GM23338 (cell line): ENCODE data around the gene IRX5.

ENCODE experiments used
- CREB1 ChIP-seq: fragments of 250-450 bp; sonication (Bioruptor Pico); IDR thresholded peaks from 2 replicates; pipeline ENCODE4 v1.5.0; 2020; ENCODE audit warnings: low read depth, mild to moderate bottlenecking, moderate library complexity
- CTCF ChIP-seq, 2 experiments: fragments of 200-600 bp in 1 of 2; sonication (generic) in 1 of 2; conservative IDR thresholded peaks; 2 replicates each; pipeline versions ENCODE4 v1.5.1 to v1.6.1; 2016 to 2017; ENCODE audit warnings: antibody characterized with exemption in 2 of 2, low read depth in 2 of 2, mild to moderate bottlenecking in 2 of 2, moderate library complexity in 1 of 2
- EZH2 ChIP-seq: fragments of 200-600 bp; sonication (generic); IDR thresholded peaks from one replicate; pipeline ENCODE4 v1.8.0; 2017; ENCODE audit warnings: antibody characterized with exemption, mild to moderate bottlenecking, low read depth; ENCODE audit not compliant: unreplicated experiment
- EZH2phosphoT487 ChIP-seq: fragments of 200-600 bp; sonication (generic); IDR thresholded peaks from one replicate; pipeline ENCODE4 v1.8.1; 2018; ENCODE audit warnings: antibody characterized with exemption; ENCODE audit not compliant: unreplicated experiment
- JUNB ChIP-seq: IDR thresholded peaks from one replicate; pipeline ENCODE4 v1.6.1; 2016; ENCODE audit warnings: antibody characterized with exemption; ENCODE audit not compliant: unreplicated experiment
- NANOG ChIP-seq: IDR thresholded peaks from 2 replicates; pipeline ENCODE4 v1.6.1; 2016; ENCODE audit warnings: antibody characterized with exemption, borderline replicate concordance
- POLR2AphosphoS5 ChIP-seq: IDR thresholded peaks from 2 replicates; pipeline ENCODE4 v1.6.1; 2016; ENCODE audit warnings: antibody characterized with exemption, low read depth
- REST ChIP-seq: IDR thresholded peaks from one replicate; pipeline ENCODE4 v1.6.1; 2018; ENCODE audit warnings: antibody characterized with exemption; ENCODE audit not compliant: unreplicated experiment
- STAT1 ChIP-seq: IDR thresholded peaks from one replicate; pipeline ENCODE4 v1.6.1; 2016; ENCODE audit warnings: antibody characterized with exemption; ENCODE audit not compliant: unreplicated experiment
- ZNF114 ChIP-seq: fragments of 250-450 bp; sonication (Bioruptor Pico); IDR thresholded peaks from 2 replicates; pipeline ENCODE4 v1.5.0; 2020; ENCODE audit warnings: mild to moderate bottlenecking, moderate library complexity
- ZNF331 ChIP-seq: fragments of 250-450 bp; sonication (Bioruptor Pico); IDR thresholded peaks from 2 replicates; pipeline ENCODE4 v1.5.0; 2020; ENCODE audit warnings: low read depth, mild to moderate bottlenecking, moderate library complexity
- ZNF462 ChIP-seq: fragments of 250-450 bp; sonication (Bioruptor Pico); IDR thresholded peaks from 2 replicates; pipeline ENCODE4 v1.5.0; 2020; ENCODE audit warnings: mild to moderate bottlenecking, moderate library complexity
- TF ChIP-seq, protein P1 (sequence below): IDR thresholded peaks from 2 replicates; pipeline ENCODE4 v1.6.1; 2016; ENCODE audit warnings: antibody characterized with exemption

DNA sequence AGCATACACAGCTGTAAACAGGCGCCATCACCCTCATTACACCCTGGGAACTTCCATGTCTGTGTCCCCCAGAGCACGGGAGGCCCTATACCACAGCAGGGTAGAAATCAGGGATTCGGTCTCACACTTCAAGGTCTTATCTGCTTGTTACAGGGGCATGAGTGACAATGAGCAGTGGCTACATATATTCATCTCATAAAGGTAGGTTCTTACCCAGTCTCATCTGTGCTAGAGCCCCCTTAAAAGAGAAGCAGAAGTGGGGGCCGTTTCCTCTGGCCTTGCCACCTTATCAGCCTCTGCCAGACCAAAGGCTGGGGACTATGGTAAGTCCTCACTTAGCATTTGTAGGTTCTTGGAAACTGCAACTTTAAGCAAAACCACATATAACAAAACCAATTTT, 46.5 kb downstream of the IRX5 start:
- TF ChIP-seq REST (no peak), CTCF (conservative IDR thresholded peaks at IDR 0.05; ENCODE audit: low read depth in 2 of 2) (no peak), EZH2phosphoT487 (no peak), NANOG (no peak), CREB1 (no peak), EZH2 (no peak), ZNF114 (CRISPR knock-in tag) (no peak), POLR2AphosphoS5 (no peak), ZNF331 (CRISPR knock-in tag) (no peak), JUNB (no peak), ZNF462 (CRISPR knock-in tag) (no peak), STAT1 (no peak)
- TF ChIP-seq, protein P1, sequence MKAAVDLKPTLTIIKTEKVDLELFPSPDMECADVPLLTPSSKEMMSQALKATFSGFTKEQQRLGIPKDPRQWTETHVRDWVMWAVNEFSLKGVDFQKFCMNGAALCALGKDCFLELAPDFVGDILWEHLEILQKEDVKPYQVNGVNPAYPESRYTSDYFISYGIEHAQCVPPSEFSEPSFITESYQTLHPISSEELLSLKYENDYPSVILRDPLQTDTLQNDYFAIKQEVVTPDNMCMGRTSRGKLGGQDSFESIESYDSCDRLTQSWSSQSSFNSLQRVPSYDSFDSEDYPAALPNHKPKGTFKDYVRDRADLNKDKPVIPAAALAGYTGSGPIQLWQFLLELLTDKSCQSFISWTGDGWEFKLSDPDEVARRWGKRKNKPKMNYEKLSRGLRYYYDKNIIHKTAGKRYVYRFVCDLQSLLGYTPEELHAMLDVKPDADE, result no peak
